ENCODE data around the gene CISD3.

The CISD3 gene

DNA sequence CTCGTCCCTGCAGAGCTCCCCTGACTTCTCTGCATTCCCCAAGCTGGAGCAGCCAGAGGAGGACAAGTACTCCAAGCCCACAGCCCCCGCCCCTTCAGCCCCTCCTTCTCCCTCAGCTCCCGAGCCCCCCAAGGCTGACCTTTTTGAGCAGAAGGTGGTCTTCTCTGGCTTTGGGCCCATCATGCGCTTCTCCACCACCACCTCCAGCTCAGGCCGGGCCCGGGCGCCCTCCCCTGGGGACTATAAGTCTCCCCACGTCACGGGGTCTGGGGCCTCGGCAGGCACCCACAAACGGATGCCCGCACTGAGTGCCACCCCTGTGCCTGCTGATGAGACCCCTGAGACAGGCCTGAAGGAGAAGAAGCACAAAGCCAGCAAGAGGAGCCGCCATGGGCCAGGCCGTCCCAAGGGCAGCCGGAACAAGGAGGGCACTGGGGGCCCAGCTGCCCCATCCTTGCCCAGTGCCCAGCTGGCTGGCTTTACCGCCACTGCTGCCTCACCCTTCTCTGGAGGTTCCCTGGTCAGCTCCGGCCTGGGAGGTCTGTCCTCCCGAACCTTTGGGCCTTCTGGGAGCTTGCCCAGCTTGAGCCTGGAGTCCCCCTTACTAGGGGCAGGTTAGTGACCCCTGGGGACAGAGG lies 13.7 kb upstream of the CISD3 start:
- Histone ChIP-seq H3K36me3 (ENCODE audit: insufficient read depth, low read length) (peaks cover 95% of the 10 kb centered on the region), H3K9ac (ENCODE audit: low read length) (no peak overlapping the region)

DNA sequence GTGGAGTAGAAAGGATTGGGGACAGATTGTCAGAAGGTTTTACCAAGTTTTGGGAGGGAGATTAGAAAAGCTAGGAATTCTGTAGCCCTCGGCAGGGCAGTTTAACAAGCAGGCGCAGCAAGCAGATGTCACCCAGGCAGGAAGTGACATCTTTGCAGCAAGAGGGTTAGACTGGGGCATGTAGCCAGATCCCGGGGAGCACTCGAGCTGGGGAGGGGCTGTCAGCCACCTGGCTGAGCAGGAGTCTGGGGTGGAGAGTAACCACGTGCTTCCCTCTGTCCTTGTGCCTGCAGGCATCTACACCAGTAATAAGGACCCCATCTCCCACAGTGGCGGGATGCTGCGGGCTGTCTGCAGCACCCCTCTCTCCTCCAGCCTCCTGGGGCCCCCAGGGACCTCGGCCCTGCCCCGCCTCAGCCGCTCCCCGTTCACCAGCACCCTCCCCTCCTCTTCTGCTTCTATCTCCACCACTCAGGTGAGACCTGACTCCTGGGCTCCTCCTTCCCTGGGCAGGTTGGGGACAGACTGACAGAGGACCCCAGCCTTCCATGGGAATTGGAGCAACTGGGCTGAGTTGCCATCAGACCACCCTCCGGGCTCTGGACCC lies 12.9 kb upstream of the CISD3 start:
- TF ChIP-seq EZH2 (IDR thresholded peaks at IDR 0.05; ENCODE audit: borderline replicate concordance, low read length), result no peak
- TF ChIP-seq, protein P1, sequence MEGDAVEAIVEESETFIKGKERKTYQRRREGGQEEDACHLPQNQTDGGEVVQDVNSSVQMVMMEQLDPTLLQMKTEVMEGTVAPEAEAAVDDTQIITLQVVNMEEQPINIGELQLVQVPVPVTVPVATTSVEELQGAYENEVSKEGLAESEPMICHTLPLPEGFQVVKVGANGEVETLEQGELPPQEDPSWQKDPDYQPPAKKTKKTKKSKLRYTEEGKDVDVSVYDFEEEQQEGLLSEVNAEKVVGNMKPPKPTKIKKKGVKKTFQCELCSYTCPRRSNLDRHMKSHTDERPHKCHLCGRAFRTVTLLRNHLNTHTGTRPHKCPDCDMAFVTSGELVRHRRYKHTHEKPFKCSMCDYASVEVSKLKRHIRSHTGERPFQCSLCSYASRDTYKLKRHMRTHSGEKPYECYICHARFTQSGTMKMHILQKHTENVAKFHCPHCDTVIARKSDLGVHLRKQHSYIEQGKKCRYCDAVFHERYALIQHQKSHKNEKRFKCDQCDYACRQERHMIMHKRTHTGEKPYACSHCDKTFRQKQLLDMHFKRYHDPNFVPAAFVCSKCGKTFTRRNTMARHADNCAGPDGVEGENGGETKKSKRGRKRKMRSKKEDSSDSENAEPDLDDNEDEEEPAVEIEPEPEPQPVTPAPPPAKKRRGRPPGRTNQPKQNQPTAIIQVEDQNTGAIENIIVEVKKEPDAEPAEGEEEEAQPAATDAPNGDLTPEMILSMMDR (IDR thresholded peaks at IDR 0.05; ENCODE audit: low read length), result no peak
- H3K9me3 ChIP-seq (ENCODE audit: low read length), result no peaks in the 10 kb centered on the region
- H2AFZ ChIP-seq (ENCODE audit: low read length), result no peak overlapping the region
- no peak overlapping the region for H3K4me2 ChIP-seq (ENCODE audit: low read length)
- H3F3A ChIP-seq (ENCODE audit: insufficient read depth, low read length), result no peaks in the 10 kb centered on the region
- no peaks in the 10 kb centered on the region for H3K9me2 ChIP-seq (ENCODE audit: low read depth, low read length)
- H3K4me1 ChIP-seq (ENCODE audit: insufficient read depth, low read length, severe bottlenecking), result peaks cover 7% of the 10 kb centered on the region
- H3K9ac ChIP-seq (ENCODE audit: low read length), result no peak overlapping the region
- H3K27ac ChIP-seq (ENCODE audit: low read depth, low read length, poor library complexity, severe bottlenecking), result no peak overlapping the region
- H3K79me2 ChIP-seq (ENCODE audit: insufficient read depth, low read length), result no peaks in the 10 kb centered on the region
- H4K20me1 ChIP-seq (ENCODE audit: insufficient read depth, low read length), result no peaks in the 10 kb centered on the region
- no peaks in the 10 kb centered on the region for H3K27me3 ChIP-seq (ENCODE audit: insufficient read depth, low read length)
- no peak overlapping the region for H3K4me3 ChIP-seq (ENCODE audit: low read depth, low read length, poor library complexity, severe bottlenecking)
- H3K36me3 ChIP-seq (ENCODE audit: insufficient read depth, low read length), result peaks cover 94% of the 10 kb centered on the region

More for the DNA sequence above, 13.7 kb upstream of the CISD3 start:
- no peaks in the 10 kb centered on the region for H3F3A ChIP-seq (ENCODE audit: insufficient read depth, low read length)
- no peaks in the 10 kb centered on the region for H3K79me2 ChIP-seq (ENCODE audit: insufficient read depth, low read length)
- H4K20me1 ChIP-seq (ENCODE audit: insufficient read depth, low read length), result no peaks in the 10 kb centered on the region
- no peak overlapping the region for H2AFZ ChIP-seq (ENCODE audit: low read length)
- H3K27me3 ChIP-seq (ENCODE audit: insufficient read depth, low read length), result no peaks in the 10 kb centered on the region
- H3K9me3 ChIP-seq (ENCODE audit: low read length), result no peaks in the 10 kb centered on the region
- H3K4me1 ChIP-seq (ENCODE audit: insufficient read depth, low read length, severe bottlenecking), result peaks cover 7% of the 10 kb centered on the region
- H3K9me2 ChIP-seq (ENCODE audit: low read depth, low read length), result no peaks in the 10 kb centered on the region
- no peak overlapping the region for H3K4me2 ChIP-seq (ENCODE audit: low read length)
- no peak overlapping the region for H3K27ac ChIP-seq (ENCODE audit: low read depth, low read length, poor library complexity, severe bottlenecking)
- H3K4me3 ChIP-seq (ENCODE audit: low read depth, low read length, poor library complexity, severe bottlenecking), result no peak overlapping the region
- TF ChIP-seq, protein P1 (IDR thresholded peaks at IDR 0.05; ENCODE audit: low read length), result no peak
- TF ChIP-seq EZH2 (IDR thresholded peaks at IDR 0.05; ENCODE audit: borderline replicate concordance, low read length), result no peak

DNA sequence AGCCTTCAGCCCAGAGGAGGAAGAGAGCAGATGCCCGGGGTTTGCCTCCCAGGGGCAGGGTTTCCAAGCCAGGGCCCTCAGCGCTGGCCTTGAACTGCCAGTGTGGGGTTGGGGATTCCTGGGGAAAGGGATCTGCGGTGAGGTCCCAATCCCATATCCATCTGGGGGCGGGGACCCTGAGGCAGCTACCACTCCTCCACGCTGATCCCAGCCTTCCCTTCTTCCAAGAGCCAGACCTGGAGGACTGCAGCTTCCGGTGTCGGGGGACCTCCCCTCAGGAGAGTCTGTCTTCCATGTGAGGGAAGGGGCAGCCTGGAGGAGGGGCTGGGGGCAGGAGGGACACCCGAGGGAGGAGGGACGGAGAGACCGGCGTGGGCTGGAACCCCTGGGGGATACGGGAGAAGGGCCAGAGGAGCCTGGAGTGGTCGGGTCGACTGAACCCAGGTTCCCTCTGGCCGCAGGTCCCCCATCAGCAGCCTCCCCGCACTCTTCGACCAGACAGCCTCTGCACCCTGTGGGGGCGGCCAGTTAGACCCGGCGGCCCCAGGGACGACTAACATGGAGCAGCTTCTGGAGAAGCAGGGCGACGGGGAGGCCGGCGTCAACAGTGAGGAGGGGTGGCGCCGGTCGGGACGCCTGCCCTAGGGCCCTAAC lies 10.7 kb upstream of the CISD3 start:
- no peak overlapping the region for H3K4me2 ChIP-seq (ENCODE audit: low read length)
- no peak overlapping the region for H3K9ac ChIP-seq (ENCODE audit: low read length)
- H4K20me1 ChIP-seq (ENCODE audit: insufficient read depth, low read length), result no peaks in the 10 kb centered on the region
- H3K4me1 ChIP-seq (ENCODE audit: insufficient read depth, low read length, severe bottlenecking), result peaks cover 7% of the 10 kb centered on the region
- H3K27ac ChIP-seq (ENCODE audit: low read depth, low read length, poor library complexity, severe bottlenecking), result no peak overlapping the region
- no peak overlapping the region for H2AFZ ChIP-seq (ENCODE audit: low read length)
- H3K4me3 ChIP-seq (ENCODE audit: low read depth, low read length, poor library complexity, severe bottlenecking), result no peak overlapping the region
- H3K9me3 ChIP-seq (ENCODE audit: low read length), result no peaks in the 10 kb centered on the region
- H3K27me3 ChIP-seq (ENCODE audit: insufficient read depth, low read length), result no peaks in the 10 kb centered on the region
- peaks cover 83% of the 10 kb centered on the region for H3K36me3 ChIP-seq (ENCODE audit: insufficient read depth, low read length)
- no peak for TF ChIP-seq EZH2 (IDR thresholded peaks at IDR 0.05; ENCODE audit: borderline replicate concordance, low read length)
- TF ChIP-seq, protein P1 (IDR thresholded peaks at IDR 0.05; ENCODE audit: low read length), result no peak
- no peaks in the 10 kb centered on the region for H3F3A ChIP-seq (ENCODE audit: insufficient read depth, low read length)
- H3K9me2 ChIP-seq (ENCODE audit: low read depth, low read length), result no peaks in the 10 kb centered on the region
- H3K79me2 ChIP-seq (ENCODE audit: insufficient read depth, low read length), result no peaks in the 10 kb centered on the region

Measured in OCI-LY1 (cell line).